A549 (cell line): ENCODE measurements around the gene RPL5.

Source experiments
- CEBPB ChIP-seq, 2 experiments: fragments of >200 bp in 1 of 2; sonication (Bioruptor Twin) in 1 of 2; formaldehyde crosslinking in 1 of 2; IDR thresholded peaks; 2 replicates each; pipeline ENCODE4 v1.6.1; 2012 to 2016
- EP300 ChIP-seq, 2 experiments: fragments of >200 bp; sonication (Bioruptor Twin); formaldehyde crosslinking; IDR thresholded peaks; 2 replicates in 1 of 2; 3 replicates in 1 of 2; pipeline ENCODE4 v1.6.1; 2016 to 2017
- HDAC2 ChIP-seq: fragments of 200-600 bp; sonication (generic); IDR thresholded peaks from 2 replicates; pipeline ENCODE4 v1.6.1; 2016
- HOXB13 ChIP-seq: fragments of 250-450 bp; sonication (Bioruptor Pico); IDR thresholded peaks from 2 replicates; pipeline ENCODE4 v1.5.0; 2020; ENCODE audit warnings: low read depth, mild to moderate bottlenecking, moderate library complexity
- KDM1A ChIP-seq: fragments of 200-600 bp; sonication (generic); IDR thresholded peaks from 2 replicates; pipeline ENCODE4 v1.6.1; 2016; ENCODE audit warnings: low read depth, mild to moderate bottlenecking
- MAFK ChIP-seq: fragments of 450-650 bp; IDR thresholded peaks from 2 replicates; pipeline ENCODE4 v1.6.1; 2014; ENCODE audit not compliant: partially characterized antibody
- MAZ ChIP-seq: fragments of 150-350 bp; IDR thresholded peaks from 2 replicates; pipeline ENCODE4 v1.6.1; 2014; ENCODE audit warnings: antibody characterized with exemption, low read depth, low read length, borderline replicate concordance
- POLR2A ChIP-seq: IDR thresholded peaks from 2 replicates; pipeline ENCODE4 v1.6.1; 2012; ENCODE audit warnings: mild to moderate bottlenecking, low read length
- RAD21 ChIP-seq, 2 experiments: fragments of >200 bp in 1 of 2; sonication (Bioruptor Twin) in 1 of 2; formaldehyde crosslinking in 1 of 2; IDR thresholded peaks in 1 of 2; conservative IDR thresholded peaks in 1 of 2; 2 replicates in 1 of 2; 3 replicates in 1 of 2; pipeline ENCODE4 v1.6.1; 2012 to 2018; ENCODE audit warnings: inconsistent platforms in 1 of 2
- TF ChIP-seq, protein P1 (sequence below): IDR thresholded peaks from 2 replicates; pipeline ENCODE4 v1.6.1; 2012
- TF ChIP-seq, protein P2 (sequence below): fragments of >200 bp; sonication (Bioruptor Twin); formaldehyde crosslinking; IDR thresholded peaks from 3 replicates; pipeline ENCODE4 v1.5.1; 2016
- TF ChIP-seq, protein P3 (sequence below): fragments of 250-450 bp; sonication (Bioruptor Pico); IDR thresholded peaks from 2 replicates; pipeline ENCODE4 v1.5.0; 2021; ENCODE audit warnings: mild to moderate bottlenecking, moderate library complexity, borderline replicate concordance
- TF ChIP-seq, protein P4 (sequence below): IDR thresholded peaks from 2 replicates; pipeline ENCODE4 v1.6.1; 2012

GRCh38 chr1:92854101-92854785 lies 22.4 kb downstream of the RPL5 start:
- no peak for TF ChIP-seq POLR2A
- TF ChIP-seq, protein P1, sequence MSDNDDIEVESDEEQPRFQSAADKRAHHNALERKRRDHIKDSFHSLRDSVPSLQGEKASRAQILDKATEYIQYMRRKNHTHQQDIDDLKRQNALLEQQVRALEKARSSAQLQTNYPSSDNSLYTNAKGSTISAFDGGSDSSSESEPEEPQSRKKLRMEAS: no peak
- no peak for TF ChIP-seq CEBPB (IDR thresholded peaks at IDR 0.05)
- TF ChIP-seq, protein P2, sequence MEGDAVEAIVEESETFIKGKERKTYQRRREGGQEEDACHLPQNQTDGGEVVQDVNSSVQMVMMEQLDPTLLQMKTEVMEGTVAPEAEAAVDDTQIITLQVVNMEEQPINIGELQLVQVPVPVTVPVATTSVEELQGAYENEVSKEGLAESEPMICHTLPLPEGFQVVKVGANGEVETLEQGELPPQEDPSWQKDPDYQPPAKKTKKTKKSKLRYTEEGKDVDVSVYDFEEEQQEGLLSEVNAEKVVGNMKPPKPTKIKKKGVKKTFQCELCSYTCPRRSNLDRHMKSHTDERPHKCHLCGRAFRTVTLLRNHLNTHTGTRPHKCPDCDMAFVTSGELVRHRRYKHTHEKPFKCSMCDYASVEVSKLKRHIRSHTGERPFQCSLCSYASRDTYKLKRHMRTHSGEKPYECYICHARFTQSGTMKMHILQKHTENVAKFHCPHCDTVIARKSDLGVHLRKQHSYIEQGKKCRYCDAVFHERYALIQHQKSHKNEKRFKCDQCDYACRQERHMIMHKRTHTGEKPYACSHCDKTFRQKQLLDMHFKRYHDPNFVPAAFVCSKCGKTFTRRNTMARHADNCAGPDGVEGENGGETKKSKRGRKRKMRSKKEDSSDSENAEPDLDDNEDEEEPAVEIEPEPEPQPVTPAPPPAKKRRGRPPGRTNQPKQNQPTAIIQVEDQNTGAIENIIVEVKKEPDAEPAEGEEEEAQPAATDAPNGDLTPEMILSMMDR: no peak
- no peak for TF ChIP-seq MAZ
- TF ChIP-seq HOXB13 (CRISPR knock-in tag): no peak
- TF ChIP-seq HDAC2: no peak
- no peak for TF ChIP-seq EP300 (IDR thresholded peaks at IDR 0.05)
- TF ChIP-seq, protein P3, sequence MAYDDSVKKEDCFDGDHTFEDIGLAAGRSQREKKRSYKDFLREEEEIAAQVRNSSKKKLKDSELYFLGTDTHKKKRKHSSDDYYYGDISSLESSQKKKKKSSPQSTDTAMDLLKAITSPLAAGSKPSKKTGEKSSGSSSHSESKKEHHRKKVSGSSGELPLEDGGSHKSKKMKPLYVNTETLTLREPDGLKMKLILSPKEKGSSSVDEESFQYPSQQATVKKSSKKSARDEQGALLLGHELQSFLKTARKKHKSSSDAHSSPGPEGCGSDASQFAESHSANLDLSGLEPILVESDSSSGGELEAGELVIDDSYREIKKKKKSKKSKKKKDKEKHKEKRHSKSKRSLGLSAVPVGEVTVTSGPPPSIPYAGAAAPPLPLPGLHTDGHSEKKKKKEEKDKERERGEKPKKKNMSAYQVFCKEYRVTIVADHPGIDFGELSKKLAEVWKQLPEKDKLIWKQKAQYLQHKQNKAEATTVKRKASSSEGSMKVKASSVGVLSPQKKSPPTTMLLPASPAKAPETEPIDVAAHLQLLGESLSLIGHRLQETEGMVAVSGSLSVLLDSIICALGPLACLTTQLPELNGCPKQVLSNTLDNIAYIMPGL (CRISPR knock-in tag): no peak
- TF ChIP-seq, protein P4, sequence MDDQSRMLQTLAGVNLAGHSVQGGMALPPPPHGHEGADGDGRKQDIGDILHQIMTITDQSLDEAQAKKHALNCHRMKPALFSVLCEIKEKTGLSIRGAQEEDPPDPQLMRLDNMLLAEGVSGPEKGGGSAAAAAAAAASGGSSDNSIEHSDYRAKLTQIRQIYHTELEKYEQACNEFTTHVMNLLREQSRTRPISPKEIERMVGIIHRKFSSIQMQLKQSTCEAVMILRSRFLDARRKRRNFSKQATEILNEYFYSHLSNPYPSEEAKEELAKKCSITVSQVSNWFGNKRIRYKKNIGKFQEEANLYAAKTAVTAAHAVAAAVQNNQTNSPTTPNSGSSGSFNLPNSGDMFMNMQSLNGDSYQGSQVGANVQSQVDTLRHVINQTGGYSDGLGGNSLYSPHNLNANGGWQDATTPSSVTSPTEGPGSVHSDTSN: no peak
- no peak for TF ChIP-seq MAFK
- TF ChIP-seq KDM1A: no peak
- TF ChIP-seq RAD21 (conservative IDR thresholded peaks at IDR 0.05 in 1 of 2, IDR thresholded peaks at IDR 0.05 in 1 of 2): no peak
